Endothelial cell of umbilical vein (primary cell): ENCODE measurements around the gene HHIP. TPM values are rescaled to one million over a fixed set of nuclear protein-coding genes. Genes with fewer than 3 reads are reported as not detected.
A peak's percentile ranks its signal among the peaks of the same experiment; 100 is the strongest.

Experiments used
- BruUV-seq: library from RNA; stranded (reverse); fragments of 400-500 nt; replicated peaks from 2 replicates; lab custom pipeline; 2021; lab: Mats Ljungman, UMichigan
- CTCF ChIA-PET: fragments of 300-600, 350-600 bp; sonication (Branson Sonifier 250); formaldehyde crosslinking; loops from one replicate; lab custom pipeline; 2021; ENCODE audit warnings: antibody characterized with exemption, inconsistent platforms; lab: Charles Lee
- POLR2A ChIA-PET: fragments of 300-600, 350-600 bp; sonication (Branson Sonifier 250); formaldehyde crosslinking; loops from one replicate; lab custom pipeline; 2021; ENCODE audit warnings: antibody characterized with exemption, inconsistent platforms; lab: Charles Lee
- DNase-seq: peaks from one replicate; pipeline ENCODE4 v3.0.0-alpha.2; 2011; ENCODE audit warnings: low read depth, low spot score
- FAIRE-seq: peaks from 2 replicates; lab custom pipeline; 2011; peaks lifted over from hg19 to GRCh38; lab: Jason Lieb, UNC
- H2AFZ ChIP-seq: 2 replicates; pipeline ENCODE4 v1.6.0; 2012; ENCODE audit warnings: low read depth, low read length, control low read depth, inconsistent platforms
- H3K27ac ChIP-seq: 2 replicates; pipeline ENCODE4 v1.5.1; 2011; ENCODE audit warnings: low read depth, mild to moderate bottlenecking, control low read depth, low read length, moderate library complexity; ENCODE audit not compliant: insufficient read depth
- H3K27me3 ChIP-seq, 2 experiments: 2 replicates each; pipeline versions ENCODE4 v1.6.0 to v1.6.1; 2011; ENCODE audit warnings: low read length in 2 of 2, mixed read lengths in 1 of 2; ENCODE audit not compliant: control insufficient read depth in 2 of 2, insufficient read depth in 2 of 2
- H3K36me3 ChIP-seq, 2 experiments: 2 replicates in 1 of 2; 3 replicates in 1 of 2; pipeline ENCODE4 v1.5.1; 2011; ENCODE audit warnings: low read length in 2 of 2, mild to moderate bottlenecking in 1 of 2, moderate library complexity in 1 of 2; ENCODE audit not compliant: control insufficient read depth in 2 of 2, insufficient read depth in 2 of 2; ENCODE audit errors: extremely low read depth in 1 of 2
- H3K4me1 ChIP-seq: 3 replicates; pipeline ENCODE4 v1.5.1; 2011; ENCODE audit warnings: mild to moderate bottlenecking, low read length; ENCODE audit not compliant: control insufficient read depth, insufficient read depth; ENCODE audit errors: extremely low read depth
- H3K4me2 ChIP-seq: 2 replicates; pipeline ENCODE4 v1.6.1; 2011; ENCODE audit warnings: low read length, control low read depth, mixed read lengths; ENCODE audit not compliant: insufficient read depth
- H3K4me3 ChIP-seq, 3 experiments: fragments of 200-600 bp in 1 of 3; sonication (generic), shearing (Covaris generic) in 1 of 3; replicated peaks in 1 of 3; 2 replicates each; pipeline ENCODE4 v1.5.1; 2011 to 2016; ENCODE audit warnings: control low read depth in 3 of 3, low read length in 3 of 3, mild to moderate bottlenecking in 2 of 3, inconsistent platforms in 1 of 3, low read depth in 1 of 3, moderate library complexity in 1 of 3; ENCODE audit not compliant: insufficient read depth in 1 of 3
- H3K79me2 ChIP-seq: 2 replicates; pipeline ENCODE4 v1.6.0; 2012; ENCODE audit warnings: low read length, inconsistent platforms; ENCODE audit not compliant: control insufficient read depth, insufficient read depth
- H3K9ac ChIP-seq: replicated peaks from 2 replicates; pipeline ENCODE3; 2011; ENCODE audit warnings: low read length, control low read depth; ENCODE audit not compliant: insufficient read depth; ENCODE audit errors: extremely low read depth
- H3K9me1 ChIP-seq: replicated peaks from 3 replicates; pipeline ENCODE4 v1.6.0; 2011; ENCODE audit warnings: mild to moderate bottlenecking, low read length; ENCODE audit not compliant: control insufficient read depth, insufficient read depth; ENCODE audit errors: extremely low read depth
- H3K9me3 ChIP-seq: replicated peaks from 2 replicates; pipeline ENCODE4 v1.5.1; 2012; ENCODE audit warnings: low read length, inconsistent platforms; ENCODE audit not compliant: control insufficient read depth, insufficient read depth
- H4K20me1 ChIP-seq: replicated peaks from 2 replicates; pipeline ENCODE3; 2011; ENCODE audit warnings: mild to moderate bottlenecking, low read length; ENCODE audit not compliant: control insufficient read depth, insufficient read depth; ENCODE audit errors: extremely low read depth
- CTCF ChIP-seq, 2 donors: IDR thresholded peaks; 1 replicate in 1 of 2; 2 replicates in 1 of 2; pipeline ENCODE4 v1.5.1; 2011; ENCODE audit warnings: low read length in 2 of 2, mild to moderate bottlenecking in 2 of 2, moderate library complexity in 2 of 2, control low read depth in 1 of 2, inconsistent platforms in 1 of 2, low read depth in 1 of 2; ENCODE audit not compliant: insufficient read depth in 1 of 2; ENCODE audit errors: extremely low read depth in 1 of 2
- EZH2 ChIP-seq: IDR thresholded peaks from 2 replicates; pipeline ENCODE4 v1.6.1; 2012; ENCODE audit warnings: borderline replicate concordance, low read depth, mild to moderate bottlenecking, moderate library complexity, low read length, inconsistent platforms; ENCODE audit not compliant: severe bottlenecking
- FOS ChIP-seq: IDR thresholded peaks from 2 replicates; pipeline ENCODE4 v1.6.1; 2011; ENCODE audit warnings: mild to moderate bottlenecking, low read length, moderate library complexity, borderline replicate concordance; ENCODE audit not compliant: insufficient read depth
- GATA2 ChIP-seq: IDR thresholded peaks from 2 replicates; pipeline ENCODE4 v1.7.0; 2011; ENCODE audit warnings: low read depth, mild to moderate bottlenecking, moderate library complexity, mixed read lengths, low read length; ENCODE audit not compliant: insufficient read length, insufficient read depth
- JUN ChIP-seq: IDR thresholded peaks from 2 replicates; pipeline ENCODE4 v1.6.1; 2011; ENCODE audit warnings: borderline replicate concordance, low read depth; ENCODE audit not compliant: insufficient read length, insufficient read depth
- MAX ChIP-seq: IDR thresholded peaks from 2 replicates; pipeline ENCODE4 v1.6.1; 2011; ENCODE audit not compliant: insufficient read depth, insufficient read length
- MYC ChIP-seq: IDR thresholded peaks from one replicate; pipeline ENCODE4 v1.6.1; 2011; ENCODE audit warnings: mild to moderate bottlenecking, low read depth, low read length
- POLR2A ChIP-seq: IDR thresholded peaks from 2 replicates; pipeline ENCODE4 v1.6.1; 2012; ENCODE audit warnings: low read depth, mild to moderate bottlenecking, control low read depth, low read length
- POLR2AphosphoS5 ChIP-seq: IDR thresholded peaks from 2 replicates; pipeline ENCODE4 v1.6.1; 2012; ENCODE audit warnings: low read depth, mild to moderate bottlenecking, control low read depth, low read length, moderate library complexity; ENCODE audit not compliant: insufficient read depth
- dilution Hi-C: fragments of 300-500 bp; cut with MboI; formaldehyde crosslinking; loops from one replicate; pipeline ENCODE4 v1.15.0; 2019; ENCODE audit warnings: low sequenced_read_pairs; ENCODE audit not compliant: extremely low pct_ligation_motif_present
- intact Hi-C: fragments of 100-400 bp; cut with micrococcal nuclease; formaldehyde crosslinking; loops from one replicate; pipeline ENCODE4 v1.10.0; 2022
- polyA plus RNA-seq, 4 experiments: library from polyadenylated mRNA; depleted of rRNA in 3 of 4; stranded (reverse) in 3 of 4; unstranded in 1 of 4; fragments of >200 nt; gene quantifications; 2 replicates each; pipeline versions ENCODE4 v1.2.1 to v1.2.3, GENCODE V29; 2011 to 2012; ENCODE audit warnings: missing spikeins in 1 of 4
- total RNA-seq: library from RNA; stranded (reverse); gene quantifications from 2 replicates; pipeline ENCODE4 v1.2.3, GENCODE V29; 2021

HHIP gene
- total and polyA plus RNA-seq, 2 donors (not counting 3 experiments of a cell fraction or from before 2014, with no cell fraction given) = 239 to 971 TPM

- BruUV-seq = no TSS peak
- H3K27ac ChIP-seq = peak overlapping the region; percentile 91
- H3K9ac ChIP-seq = peak overlapping the region; percentile 41
- FAIRE-seq (peak; percentile 73), DNase-seq (peak; percentile 87)
- H3K4me2 ChIP-seq = peak overlapping the region; percentile 57
- POLR2A ChIA-PET = interaction anchor here (0.9 to 1.0 kb wide), 2 partner anchors 10 to 11 kb away, joined by 3 to 5 read pairs; no protein-coding TSS in a partner anchor
- peaks cover 40% of the 10 kb centered on the region for H3K79me2 ChIP-seq
- dilution Hi-C loops = no loop called here
- intact Hi-C loops = no loop called here
- H4K20me1 ChIP-seq = no peaks in the 10 kb centered on the region
- CTCF ChIA-PET = interaction anchor here (0.9 to 1.3 kb wide), 3 partner anchors 12 to 63 kb away, joined by 3 to 5 read pairs (median 3); partner anchors contain the start of gene HHIP
- peaks cover 69% of the 10 kb centered on the region for H3K4me1 ChIP-seq
- H3K9me3 ChIP-seq = no peaks in the 10 kb centered on the region
- H3K27me3 ChIP-seq = no peaks in the 10 kb centered on the region
- no peaks in the 10 kb centered on the region for H3K9me1 ChIP-seq
- H2AFZ ChIP-seq = no peak overlapping the region
- no peak overlapping the region for H3K4me3 ChIP-seq
- peaks cover 12 to 70% of the 10 kb centered on the region in 2 experiments for H3K36me3 ChIP-seq
- TF ChIP-seq MAX (no peak), GATA2 (peak; percentile 92), JUN (peak; percentile 72), EZH2 (no peak), MYC (no peak), POLR2AphosphoS5 (peak; percentile 90), FOS (peak; percentile 83), POLR2A (peak; percentile 12), CTCF (IDR thresholded peaks at IDR 0.05; ENCODE audit: extremely low read depth in 1 of 2, insufficient read depth in 1 of 2, low read depth in 1 of 2, low read length in 2 of 2) (no peak)
These were observed 63.2 kb downstream of the HHIP start for GRCh38 chr4:144709159-144709558.
